DLD1 (cell line): Measurements from ENCODE around the gene CUL2.
"Not testable (repeated sequence)": the region's sequence is repeated elsewhere in the genome, so short reads cannot be mapped to it uniquely, and the experiment has no call there.

Experiments
- in situ Hi-C: cut with HindIII; loops from 2 replicates; pipeline ENCODE4 v1.10.0; 2017; ENCODE audit warnings: low sequenced_read_pairs

The CUL2 gene

GRCh38 chr10:35025916-35026315 is 64.2 kb downstream of the CUL2 start:
- in situ Hi-C loops: no loop called here

DNA sequence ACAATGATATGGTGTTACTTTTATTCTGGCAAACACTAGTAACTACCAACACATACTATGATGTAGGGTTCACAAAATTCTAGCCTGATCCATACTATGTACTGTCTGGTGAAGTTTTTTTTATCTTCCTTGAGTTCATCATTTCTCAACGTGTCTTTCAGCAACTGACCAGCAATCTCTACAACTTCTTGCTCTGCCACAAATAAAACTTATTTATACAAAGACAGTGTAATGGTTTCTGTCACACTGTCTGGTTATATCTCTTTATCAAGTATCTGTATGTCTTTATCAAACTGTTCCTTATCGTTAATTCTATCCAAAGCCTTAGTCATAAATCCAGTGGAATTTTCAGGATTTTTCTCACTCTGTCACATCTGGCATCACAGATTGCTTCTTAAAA is 69.7 kb downstream of the CUL2 start:
- in situ Hi-C loops: no loop called here

- in situ Hi-C loops: no loop called here
These were observed 70.8 kb downstream of the CUL2 start for GRCh38 chr10:35019041-35020024.

- in situ Hi-C loops: no loop called here
These were observed 72.5 kb downstream of the CUL2 start for GRCh38 chr10:35017608-35018007.

DNA sequence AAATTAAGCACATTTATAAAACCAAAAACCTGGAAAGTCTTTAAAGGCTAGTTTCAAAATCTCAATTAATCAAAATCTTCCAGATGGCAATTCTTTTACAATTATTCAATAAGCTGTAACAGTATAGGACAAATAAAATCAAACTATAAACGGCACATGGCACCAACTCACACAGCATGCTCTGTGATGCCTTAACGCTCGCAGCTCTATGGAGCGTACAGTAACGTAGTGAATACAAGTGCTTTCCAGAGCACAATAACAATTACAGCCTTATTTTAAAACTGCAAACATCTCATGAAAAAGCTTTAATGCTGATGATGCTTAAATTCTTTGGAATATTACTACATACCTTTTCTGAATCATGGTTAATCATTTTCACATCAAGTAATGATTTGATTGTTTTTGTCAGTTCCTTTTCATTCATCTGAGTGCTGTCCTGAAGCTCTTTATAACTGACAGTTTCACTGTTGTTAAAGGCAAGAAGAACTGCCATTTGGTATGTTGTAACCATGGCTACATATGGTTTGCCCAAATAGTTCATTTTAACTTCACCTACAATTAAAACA is 74.2 kb downstream of the CUL2 start:
- in situ Hi-C loops: no loop called here

GRCh38 chr10:35012781-35013180 is 77.4 kb downstream of the CUL2 start:
- in situ Hi-C loops: no loop called here

DNA sequence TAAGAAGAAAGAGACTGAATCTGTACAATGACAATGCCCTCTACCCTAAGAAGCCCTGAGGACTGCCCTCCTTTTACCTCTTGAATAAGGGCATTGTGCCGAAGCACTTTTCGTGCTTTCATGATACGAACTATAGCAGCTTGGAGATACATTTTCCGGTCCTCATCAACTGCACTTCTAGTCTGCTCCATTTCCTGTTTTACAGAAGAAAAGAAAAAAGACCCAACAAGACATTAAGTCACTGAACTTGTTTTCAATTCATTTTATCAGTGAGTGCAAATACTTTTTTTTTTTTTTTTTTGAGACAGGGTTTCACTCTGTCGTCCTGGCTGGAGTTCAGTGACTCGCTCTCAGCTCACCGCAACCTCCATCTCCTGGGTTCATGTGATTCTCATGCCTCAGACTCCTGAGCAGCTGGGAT is 78.4 kb downstream of the CUL2 start:
- in situ Hi-C loops: no loop called here

DNA sequence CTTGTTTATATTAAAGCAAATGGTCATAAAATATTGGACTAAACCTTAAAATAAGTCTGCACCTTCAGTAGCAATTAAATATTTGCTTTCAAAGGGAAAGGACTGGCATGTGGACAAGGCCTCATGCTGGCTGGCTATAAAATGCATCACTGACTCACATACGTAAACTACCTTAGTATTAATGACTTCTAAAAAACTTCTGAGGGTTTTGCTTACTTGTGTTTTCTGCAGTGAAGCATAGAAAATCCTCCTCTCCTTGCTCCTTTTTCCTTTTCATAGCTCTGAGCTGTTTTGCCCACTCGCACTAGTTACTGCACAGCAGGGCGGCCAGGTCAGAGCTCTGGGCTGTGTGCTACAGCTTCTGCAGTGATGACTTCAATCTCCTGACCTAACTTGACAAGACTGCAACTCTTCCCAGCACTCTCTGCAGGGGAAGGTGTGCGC is 82.3 kb downstream of the CUL2 start:
- in situ Hi-C loops: no loop called here

DNA sequence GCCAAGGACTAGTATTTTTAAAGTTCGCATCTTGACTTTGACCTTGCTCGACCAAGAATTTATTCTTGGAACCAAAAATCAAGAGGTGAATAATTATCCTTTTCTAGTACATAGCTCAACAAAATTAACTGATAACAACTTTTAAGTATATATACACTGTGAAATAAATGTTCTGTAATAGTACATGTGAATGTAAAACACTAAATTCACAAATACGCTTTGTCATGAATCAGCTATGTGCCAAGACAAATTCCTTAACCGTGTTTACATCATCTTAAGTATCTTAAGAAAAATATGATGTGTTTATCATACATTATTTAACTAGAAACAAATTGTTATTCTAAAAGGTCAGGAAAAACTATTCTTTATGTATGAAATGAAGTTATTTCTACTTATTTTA is 83.3 kb downstream of the CUL2 start:
- in situ Hi-C loops: no loop called here

DNA sequence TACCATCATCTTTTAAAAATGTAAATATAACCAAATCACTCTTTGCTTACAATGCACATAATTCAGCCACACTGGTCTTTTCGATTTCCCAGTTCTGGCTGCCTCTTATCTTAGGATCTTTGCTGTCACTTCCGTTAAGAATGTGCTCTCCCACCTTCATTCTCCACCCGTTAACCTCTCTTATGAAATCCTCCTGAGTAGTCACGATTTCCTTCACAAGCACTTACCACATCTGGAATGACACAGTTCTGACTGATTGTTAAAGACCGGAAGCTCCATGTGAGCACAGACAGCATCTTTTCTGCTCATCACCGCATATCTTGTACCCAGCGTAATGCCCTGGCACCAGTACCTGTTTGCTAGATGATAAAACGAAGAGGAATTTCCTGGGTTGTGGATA is 84.3 kb downstream of the CUL2 start:
- in situ Hi-C loops: no loop called here

- in situ Hi-C loops: no loop called here
These were observed 85.5 kb downstream of the CUL2 start for GRCh38 chr10:35004651-35005050.

GRCh38 chr10:35003906-35004305 is 86.2 kb downstream of the CUL2 start:
- in situ Hi-C loops: no loop called here

GRCh38 chr10:35000936-35001335 is 89.2 kb downstream of the CUL2 start:
- in situ Hi-C loops: no loop called here

DNA sequence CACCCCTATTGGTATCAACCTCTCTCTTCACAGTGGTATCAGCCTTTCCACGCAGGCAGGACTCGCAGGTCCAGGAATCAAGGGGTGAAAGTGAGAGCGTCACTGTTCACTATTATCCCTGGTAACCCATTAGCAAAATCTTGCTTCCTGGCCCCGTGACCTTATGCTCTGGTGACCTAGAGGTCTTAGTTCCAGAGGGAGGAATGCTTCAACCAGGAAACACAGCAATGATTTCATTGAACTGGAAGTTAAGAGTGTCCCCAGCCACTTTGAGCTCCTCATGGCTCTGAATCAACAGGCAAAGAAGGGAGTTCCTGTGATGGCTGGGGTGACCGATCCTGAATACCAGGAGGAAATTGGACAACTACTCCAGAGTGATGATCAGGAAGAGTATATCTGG is 90.6 kb downstream of the CUL2 start:
- in situ Hi-C loops: no loop called here

DNA sequence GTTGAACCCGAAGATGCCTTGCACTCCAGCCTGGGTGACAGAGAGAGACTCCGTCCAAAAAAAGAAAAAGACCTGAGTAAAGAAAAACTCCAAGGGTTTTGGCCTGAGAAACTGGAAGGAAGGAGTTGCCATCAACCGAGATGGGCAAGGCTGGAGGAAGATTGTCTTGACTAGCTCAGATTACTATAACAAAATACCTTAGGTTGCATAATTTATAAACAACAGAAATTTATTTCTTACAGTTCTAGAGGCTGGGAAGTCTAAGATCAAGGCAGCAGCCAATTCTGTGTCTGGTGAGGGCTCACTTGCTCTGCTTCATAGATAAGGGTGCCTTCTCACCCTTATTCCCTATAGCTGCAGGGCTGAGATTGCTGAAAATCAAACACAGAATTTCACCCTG is 91.2 kb downstream of the CUL2 start:
- in situ Hi-C loops: no loop called here

DNA sequence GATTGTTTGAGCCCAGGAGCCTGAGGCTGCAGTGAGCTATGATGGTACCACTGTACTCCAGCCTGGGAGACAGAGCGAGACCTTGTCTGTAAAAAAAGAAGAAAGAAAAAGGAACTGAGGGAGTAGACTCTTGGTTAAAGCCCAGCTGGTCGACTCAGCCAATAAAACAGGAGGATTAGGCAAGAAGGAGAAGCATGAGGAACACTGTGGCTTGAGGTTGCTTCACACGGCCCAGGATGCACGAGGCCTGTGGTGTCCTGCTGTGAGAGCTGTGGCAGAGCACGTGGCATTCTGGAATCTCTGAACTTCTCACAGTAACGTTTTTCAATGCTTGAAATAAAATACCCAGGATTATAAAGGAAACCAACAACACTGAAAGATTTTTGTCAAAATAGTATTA is 93.3 kb downstream of the CUL2 start:
- in situ Hi-C loops: no loop called here

GRCh38 chr10:34995925-34996324 is 94.2 kb downstream of the CUL2 start:
- in situ Hi-C loops: no loop called here

- in situ Hi-C loops: no loop called here
These were observed 95.5 kb downstream of the CUL2 start for GRCh38 chr10:34994565-34995142.

DNA sequence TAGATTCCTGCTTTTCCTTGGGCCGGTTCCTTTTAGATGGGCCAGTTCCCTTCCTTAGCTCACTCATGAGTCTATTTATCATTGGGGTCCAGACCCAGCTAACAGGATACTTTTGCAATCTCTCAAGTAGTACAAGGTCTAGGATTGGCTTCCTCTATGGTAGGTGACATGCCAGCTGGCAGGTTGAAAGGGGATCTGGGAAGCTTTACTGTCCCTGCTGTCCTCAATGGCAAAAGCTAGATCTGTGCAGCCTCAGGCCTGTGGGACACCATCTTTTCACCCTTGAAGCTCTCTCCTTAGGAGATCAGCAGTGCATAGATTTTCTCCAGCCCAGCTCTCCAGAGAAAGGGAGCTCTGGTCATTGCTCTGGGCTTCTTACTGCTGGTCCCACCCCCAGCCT is 96.4 kb downstream of the CUL2 start:
- in situ Hi-C loops: no loop called here

DNA sequence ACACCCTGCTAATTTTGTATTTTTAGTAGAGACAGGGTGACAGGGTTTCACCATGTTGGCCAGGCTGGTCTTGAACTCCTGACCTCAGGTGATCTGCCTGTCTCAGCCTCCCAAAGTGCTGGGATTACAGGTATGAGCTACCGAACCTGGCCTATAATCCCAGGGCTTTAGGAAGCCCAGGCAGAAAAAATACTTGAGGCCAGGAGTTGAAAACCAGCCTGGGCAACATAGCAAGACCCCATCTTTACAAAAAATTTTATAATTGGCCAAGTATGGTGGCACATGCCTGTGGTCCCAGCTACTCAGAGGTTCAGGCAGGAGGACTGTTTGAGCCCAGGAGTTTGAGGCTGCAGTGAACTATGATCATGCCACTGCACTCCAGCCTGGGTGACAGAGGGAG is 99.0 kb downstream of the CUL2 start:
- in situ Hi-C loops: not testable (repeated sequence)

DNA sequence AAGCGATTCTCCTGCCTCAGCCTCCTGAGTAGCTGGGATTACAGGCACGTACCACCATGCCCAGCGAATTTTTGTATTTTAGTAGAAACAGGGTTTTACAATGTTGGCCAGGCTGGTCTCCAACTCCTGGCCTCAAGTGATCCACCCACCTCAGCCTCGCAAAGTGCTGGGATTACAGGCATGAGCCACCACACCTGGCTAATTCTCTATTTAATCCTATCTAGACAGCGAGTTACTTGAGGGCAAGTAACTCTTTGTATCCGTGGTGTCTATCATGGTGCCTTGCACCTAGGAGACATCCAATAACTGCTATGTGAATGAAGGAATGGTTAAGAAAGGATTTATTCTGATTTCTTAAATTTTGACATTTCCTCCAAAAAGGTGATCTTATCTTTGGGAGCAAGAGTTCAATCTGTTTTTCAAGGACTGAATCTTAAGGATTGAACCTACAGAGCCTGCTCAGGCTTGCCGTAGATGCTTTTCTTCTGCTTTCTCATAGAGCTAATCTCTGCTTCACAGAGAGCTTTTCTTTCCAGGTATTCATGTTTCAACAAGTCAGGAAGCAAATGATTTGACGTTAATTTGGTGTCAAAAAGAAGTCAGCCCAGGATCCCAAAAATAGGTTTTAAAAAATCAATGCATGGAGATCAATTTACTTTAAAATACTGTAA is 101.6 kb downstream of the CUL2 start:
- in situ Hi-C loops: no loop called here
